ENCODE measurements around the gene DENND4C.
"Not testable (repeated sequence)": the region's sequence is repeated elsewhere in the genome, so short reads cannot be mapped to it uniquely, and the experiment has no call there.

DENND4C gene

DNA sequence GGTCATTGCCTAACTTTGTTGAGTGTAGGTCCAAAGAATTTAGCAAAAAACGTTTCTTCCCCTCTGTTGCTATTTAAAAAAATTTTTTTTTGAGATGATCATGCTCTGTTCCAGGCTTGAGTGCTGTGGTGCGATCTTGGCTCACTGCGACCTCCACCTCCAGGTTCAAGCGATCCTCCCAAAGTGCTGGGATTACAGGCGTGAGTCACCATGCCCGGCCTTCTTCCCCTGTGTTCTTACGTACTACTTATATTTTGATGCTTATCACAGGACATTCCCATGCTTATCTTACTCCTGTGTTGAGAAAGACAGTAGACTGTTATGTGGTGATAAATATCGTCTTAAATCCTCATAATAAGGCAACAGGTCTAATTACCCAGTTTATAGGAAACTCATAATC lies 180.8 kb downstream of the DENND4C start:
- in situ Hi-C loops (cut with MboI; ENCODE audit: low pct_unique_long_range_greater_than_20kb, low sequenced_read_pairs, unreplicated experiment) = no loop called here
- TF ChIP-seq, protein P1, sequence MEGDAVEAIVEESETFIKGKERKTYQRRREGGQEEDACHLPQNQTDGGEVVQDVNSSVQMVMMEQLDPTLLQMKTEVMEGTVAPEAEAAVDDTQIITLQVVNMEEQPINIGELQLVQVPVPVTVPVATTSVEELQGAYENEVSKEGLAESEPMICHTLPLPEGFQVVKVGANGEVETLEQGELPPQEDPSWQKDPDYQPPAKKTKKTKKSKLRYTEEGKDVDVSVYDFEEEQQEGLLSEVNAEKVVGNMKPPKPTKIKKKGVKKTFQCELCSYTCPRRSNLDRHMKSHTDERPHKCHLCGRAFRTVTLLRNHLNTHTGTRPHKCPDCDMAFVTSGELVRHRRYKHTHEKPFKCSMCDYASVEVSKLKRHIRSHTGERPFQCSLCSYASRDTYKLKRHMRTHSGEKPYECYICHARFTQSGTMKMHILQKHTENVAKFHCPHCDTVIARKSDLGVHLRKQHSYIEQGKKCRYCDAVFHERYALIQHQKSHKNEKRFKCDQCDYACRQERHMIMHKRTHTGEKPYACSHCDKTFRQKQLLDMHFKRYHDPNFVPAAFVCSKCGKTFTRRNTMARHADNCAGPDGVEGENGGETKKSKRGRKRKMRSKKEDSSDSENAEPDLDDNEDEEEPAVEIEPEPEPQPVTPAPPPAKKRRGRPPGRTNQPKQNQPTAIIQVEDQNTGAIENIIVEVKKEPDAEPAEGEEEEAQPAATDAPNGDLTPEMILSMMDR (IDR thresholded peaks at IDR 0.05; ENCODE audit: extremely low read depth, insufficient read depth, missing control alignments) = no peak
- no peak for DNase-seq (ENCODE audit: low spot score)

DNA sequence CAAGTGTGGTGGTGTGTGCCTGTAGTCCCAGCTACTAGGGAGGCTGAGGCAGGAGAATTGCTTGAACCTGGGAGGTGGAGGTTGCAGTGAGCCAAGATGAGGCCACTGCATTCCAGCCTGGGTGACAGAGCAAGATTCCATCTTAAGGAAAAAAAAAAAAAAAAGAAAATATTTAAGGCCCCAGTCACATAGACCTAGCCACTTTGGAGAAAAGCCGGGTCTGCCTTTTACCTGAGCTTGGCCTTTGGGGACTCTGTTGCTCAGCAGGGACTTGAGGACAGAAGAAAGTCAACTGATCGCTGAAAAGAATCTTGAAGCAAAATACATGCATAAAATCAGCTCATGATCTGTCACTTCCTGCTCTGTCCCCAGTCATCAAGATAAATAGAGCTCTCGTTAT lies 183.0 kb downstream of the DENND4C start:
- in situ Hi-C loops (cut with MboI; ENCODE audit: low pct_unique_long_range_greater_than_20kb, low sequenced_read_pairs, unreplicated experiment); DNase-seq (ENCODE audit: low spot score): not testable (repeated sequence)

DNA sequence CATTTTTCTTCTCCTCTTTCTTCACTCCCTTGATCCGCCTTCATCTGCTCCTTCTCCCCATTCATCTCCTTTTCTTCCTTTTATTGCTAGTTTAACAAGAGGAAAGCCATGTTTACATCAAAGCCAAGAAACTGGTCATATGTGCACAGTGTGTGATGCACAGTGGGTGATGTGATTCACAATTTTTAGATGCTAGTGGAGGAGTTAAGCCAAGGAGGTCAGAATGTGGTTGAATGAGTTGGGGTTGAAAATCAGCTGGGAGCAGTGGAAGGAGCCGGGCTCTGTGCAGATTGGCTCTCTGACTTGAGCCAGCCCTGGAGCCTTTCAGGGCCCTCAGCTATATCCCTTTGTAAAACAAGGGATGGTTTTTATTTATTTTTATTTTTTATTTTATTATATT lies 185.7 kb downstream of the DENND4C start:
- in situ Hi-C loops (cut with MboI; ENCODE audit: low pct_unique_long_range_greater_than_20kb, low sequenced_read_pairs, unreplicated experiment) = no loop called here
- TF ChIP-seq, protein P1 (IDR thresholded peaks at IDR 0.05; ENCODE audit: extremely low read depth, insufficient read depth, missing control alignments) = no peak
- DNase-seq (ENCODE audit: low spot score) = no peak

DNA sequence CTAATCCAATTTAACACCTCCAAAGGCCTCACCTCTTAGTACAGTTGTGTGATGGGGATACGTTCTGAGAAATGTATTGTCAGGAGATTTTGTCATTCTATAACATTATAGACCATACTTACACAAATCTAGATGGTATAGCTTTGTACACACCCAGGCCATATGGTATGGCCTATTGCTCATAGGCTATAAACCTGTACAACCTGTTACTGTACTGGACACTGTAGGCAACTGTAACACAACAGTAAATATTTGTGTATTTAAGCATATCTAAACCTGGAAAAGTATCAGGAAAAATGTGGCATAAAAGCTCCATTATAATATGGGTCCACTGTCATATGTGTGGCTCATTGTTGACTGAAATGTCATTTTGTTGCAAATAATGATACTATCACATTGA lies 190.4 kb downstream of the DENND4C start:
- in situ Hi-C loops (cut with MboI; ENCODE audit: low pct_unique_long_range_greater_than_20kb, low sequenced_read_pairs, unreplicated experiment) = no loop called here

More for the DNA sequence above, 190.4 kb downstream of the DENND4C start:
- TF ChIP-seq, protein P1 (IDR thresholded peaks at IDR 0.05; ENCODE audit: extremely low read depth, insufficient read depth, missing control alignments) = no peak
- no peak for DNase-seq (ENCODE audit: low spot score)
